GM15510 (cell line): ENCODE measurements around the gene TRIM67.

ENCODE experiments used
- POLR2A ChIP-seq: IDR thresholded peaks from 3 replicates; pipeline ENCODE4 v1.6.1; 2011; ENCODE audit warnings: borderline replicate concordance; ENCODE audit not compliant: insufficient read length; ENCODE audit errors: extremely low read depth

The TRIM67 gene

DNA sequence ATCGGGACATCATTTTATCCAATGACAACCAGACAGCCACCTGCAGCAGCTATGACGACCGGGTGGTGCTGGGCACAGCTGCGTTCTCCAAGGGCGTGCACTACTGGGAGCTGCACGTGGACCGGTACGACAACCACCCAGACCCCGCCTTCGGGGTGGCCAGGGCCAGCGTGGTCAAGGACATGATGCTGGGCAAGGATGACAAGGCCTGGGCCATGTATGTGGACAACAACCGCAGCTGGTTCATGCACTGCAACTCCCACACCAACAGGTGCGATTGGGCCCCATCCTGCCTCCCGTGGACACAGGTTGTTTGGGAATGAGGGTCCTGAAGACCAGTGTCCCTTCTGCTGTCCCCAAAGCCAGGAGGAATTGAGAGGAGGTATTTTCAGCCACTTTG is 47.1 kb downstream of the TRIM67 start:
- no peak for TF ChIP-seq POLR2A

- TF ChIP-seq POLR2A, result no peak
Measured at GRCh38 chr1:231209531-231209930, 47.7 kb downstream of the TRIM67 start.

- TF ChIP-seq POLR2A, result no peak
Measured at GRCh38 chr1:231210126-231210525, 48.3 kb downstream of the TRIM67 start.

DNA sequence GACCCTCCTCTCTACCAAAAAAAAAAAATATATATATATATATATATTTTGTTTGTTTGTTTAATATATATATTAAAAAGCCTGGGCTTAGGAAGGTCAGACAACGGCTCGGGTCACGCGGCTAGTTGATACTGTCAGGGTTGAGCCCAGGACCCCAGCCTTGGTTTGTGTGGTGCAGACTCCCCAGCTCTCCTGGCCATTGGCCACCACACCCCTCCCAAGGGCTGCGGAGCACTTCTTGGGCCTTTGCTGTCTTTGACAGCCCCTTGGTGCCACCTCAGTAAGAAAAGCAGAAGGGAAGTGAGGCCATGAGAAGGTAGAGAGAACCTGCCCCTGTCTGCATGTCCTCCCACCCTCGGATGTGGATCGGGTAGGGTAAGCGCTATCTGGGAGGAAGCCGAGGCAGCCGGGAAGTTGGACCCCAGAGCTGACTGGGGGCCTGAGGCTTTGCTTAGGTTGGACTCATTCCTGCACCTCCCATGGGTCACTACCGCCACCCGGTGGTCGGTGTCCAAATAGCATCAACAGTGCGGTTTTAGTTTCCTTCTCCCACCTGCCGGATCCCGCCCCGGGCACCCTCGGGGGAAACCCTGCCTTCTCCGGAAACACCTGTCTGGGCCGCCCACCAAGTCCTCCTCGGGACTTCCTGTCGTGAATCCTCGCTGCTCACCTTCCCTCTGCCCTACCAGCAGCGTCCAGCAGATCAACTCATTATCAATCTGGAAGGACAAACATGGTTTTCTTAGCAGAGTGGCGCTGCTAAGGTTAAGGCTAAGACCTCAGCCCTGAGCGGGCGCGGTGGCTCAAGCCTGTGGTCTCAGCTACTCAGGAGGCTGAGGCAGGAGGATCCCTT is 49.4 kb downstream of the TRIM67 start:
- peak; percentile 19 for TF ChIP-seq POLR2A

- no peak for TF ChIP-seq POLR2A
Measured at GRCh38 chr1:231213831-231214573, 52.1 kb downstream of the TRIM67 start.

- no peak for TF ChIP-seq POLR2A
Measured at GRCh38 chr1:231214918-231215680, 53.2 kb downstream of the TRIM67 start.

- no peak for TF ChIP-seq POLR2A
Measured at GRCh38 chr1:231215681-231216385, 54.0 kb downstream of the TRIM67 start.

DNA sequence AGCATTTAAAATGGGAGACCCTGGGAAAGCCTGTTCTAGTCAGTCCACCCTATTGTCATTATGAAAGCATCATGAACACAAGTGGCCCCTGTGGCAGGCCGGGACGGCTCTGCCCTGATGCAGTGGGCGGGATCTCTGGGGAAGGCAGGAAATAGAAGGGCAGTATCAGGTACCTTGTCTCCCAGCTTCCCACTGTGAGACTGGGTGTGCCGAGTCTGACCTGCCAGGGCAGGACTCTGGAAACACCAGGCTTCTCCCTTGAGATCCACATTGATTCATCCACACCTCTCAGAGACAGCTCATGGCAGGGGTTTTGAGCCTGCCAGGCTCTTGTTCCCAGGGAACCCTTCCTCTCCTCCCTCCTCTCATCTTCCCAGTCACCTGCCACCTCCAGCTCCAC is 54.6 kb downstream of the TRIM67 start:
- TF ChIP-seq POLR2A, result no peak

GRCh38 chr1:231217056-231217455 is 55.2 kb downstream of the TRIM67 start:
- TF ChIP-seq POLR2A, result no peak

- no peak for TF ChIP-seq POLR2A
Measured at GRCh38 chr1:231218078-231218477, 56.2 kb downstream of the TRIM67 start.

DNA sequence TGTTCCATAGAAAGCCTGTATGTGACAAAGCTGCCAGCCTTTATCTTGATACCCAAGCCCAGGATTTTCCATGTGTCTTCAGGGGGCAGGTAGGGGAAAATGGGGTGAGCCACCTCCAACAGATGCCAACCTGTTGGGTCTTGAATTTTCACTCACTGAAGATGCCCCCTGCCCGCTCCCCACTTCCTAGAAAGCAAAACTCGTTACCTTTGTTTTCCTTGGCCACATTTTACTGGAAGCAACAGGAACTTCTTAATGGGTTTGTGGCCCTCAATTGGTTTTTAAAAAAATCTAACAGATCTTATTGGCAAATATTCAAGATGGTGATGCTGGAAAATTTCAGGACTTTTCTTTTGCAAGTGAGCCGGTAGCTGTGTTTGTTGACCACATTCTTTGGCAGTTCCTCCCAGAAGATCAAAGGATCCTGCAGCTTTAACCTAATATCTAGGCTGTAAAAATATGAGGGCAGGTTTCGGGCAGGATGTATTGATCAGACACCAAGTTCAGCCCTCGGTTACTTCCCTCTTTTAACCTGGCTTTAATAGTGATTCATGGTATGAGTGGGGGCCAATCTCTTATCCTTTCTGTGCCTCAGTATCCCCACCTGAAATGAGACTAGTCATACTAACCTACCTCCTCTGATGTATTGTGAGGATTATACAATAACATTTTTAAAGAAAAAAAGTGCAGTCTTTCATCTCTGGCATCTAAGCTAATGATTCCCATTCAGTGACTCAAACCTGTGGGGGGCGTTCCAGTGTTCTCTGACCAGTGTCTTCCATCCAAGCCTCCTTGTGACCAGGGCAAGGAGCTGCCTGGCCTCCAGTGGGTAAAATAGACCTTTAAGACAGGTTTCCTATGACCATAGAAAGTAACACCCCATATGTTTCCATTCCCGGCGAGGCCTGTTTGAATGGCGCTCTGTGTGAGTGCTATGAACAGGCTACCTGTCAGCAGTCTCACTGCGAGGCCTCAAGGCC is 57.9 kb downstream of the TRIM67 start:
- no peak for TF ChIP-seq POLR2A

GRCh38 chr1:231220801-231221200 is 58.9 kb downstream of the TRIM67 start:
- TF ChIP-seq POLR2A, result no peak

DNA sequence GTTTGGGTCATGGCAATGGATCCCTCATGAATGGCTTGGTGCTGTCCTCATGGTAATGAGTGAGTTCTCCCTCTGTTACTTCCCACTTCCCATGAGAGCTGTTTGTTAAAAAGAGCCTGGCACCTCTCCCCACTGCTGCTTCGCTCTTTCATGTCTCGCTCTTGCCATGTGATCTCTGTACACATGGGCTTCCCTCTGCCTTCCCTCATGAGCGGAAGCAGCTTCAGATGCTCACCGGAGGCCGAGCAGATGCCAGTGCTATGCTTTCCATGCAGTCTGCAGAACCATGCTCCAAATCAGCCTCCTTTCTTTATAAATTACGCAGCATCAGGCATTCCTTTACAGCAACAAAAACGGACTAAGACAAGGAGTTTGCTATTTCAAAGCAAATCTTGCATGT is 64.3 kb downstream of the TRIM67 start:
- no peak for TF ChIP-seq POLR2A
